OCI-LY3 (cell line): ENCODE results near the gene OR10AD1.

Experiments used
- H2AFZ ChIP-seq: fragments of 200-600, 300-600 bp; shearing (Covaris generic); 2 replicates; pipeline ENCODE4 v1.6.0; 2014; ENCODE audit warnings: antibody characterized with exemption, low read depth, low read length
- H3K27ac ChIP-seq: fragments of 200-600, 300-600 bp; sonication (generic); 2 replicates; pipeline ENCODE4 v1.5.1; 2014; ENCODE audit warnings: mild to moderate bottlenecking, low read length, moderate library complexity, mixed read lengths
- H3K27me3 ChIP-seq: fragments of 200-600, 300-600 bp; sonication (generic); 2 replicates; pipeline ENCODE4 v1.6.1; 2014; ENCODE audit warnings: low read depth, low read length, mixed read lengths
- H3K36me3 ChIP-seq: fragments of 200-600, 300-600 bp; sonication (generic); replicated peaks from 2 replicates; pipeline ENCODE3; 2014; ENCODE audit warnings: low read depth, low read length, mixed read lengths
- H3K4me1 ChIP-seq: fragments of 300-600, 200-600 bp; sonication (generic); 2 replicates; pipeline ENCODE4 v1.6.1; 2014; ENCODE audit warnings: low read length, mixed read lengths
- H3K4me2 ChIP-seq: fragments of 200-600, 300-600 bp; sonication (generic); 2 replicates; pipeline ENCODE4 v1.6.1; 2014; ENCODE audit warnings: low read length, mixed read lengths
- H3K4me3 ChIP-seq: fragments of 300-600, 200-600 bp; sonication (generic); 2 replicates; pipeline ENCODE4 v1.5.1; 2014; ENCODE audit warnings: antibody characterized with exemption, mild to moderate bottlenecking, low read length, moderate library complexity
- H3K79me2 ChIP-seq: fragments of 300-600, 200-600 bp; shearing (Covaris generic); 2 replicates; pipeline ENCODE4 v1.6.1; 2014; ENCODE audit warnings: mild to moderate bottlenecking, low read length, mixed read lengths
- H3K9ac ChIP-seq: fragments of 300-600, 200-600 bp; shearing (Covaris generic); 2 replicates; pipeline ENCODE4 v1.6.0; 2014; ENCODE audit warnings: mild to moderate bottlenecking, low read length, moderate library complexity
- H3K9me3 ChIP-seq: fragments of 200-600, 300-600 bp; shearing (Covaris generic); 2 replicates; pipeline ENCODE4 v1.6.1; 2014; ENCODE audit warnings: low read length, mixed read lengths; ENCODE audit not compliant: insufficient read depth
- H4K20me1 ChIP-seq: fragments of 200-600, 300-600 bp; sonication (generic); 2 replicates; pipeline ENCODE4 v1.6.1; 2016; ENCODE audit warnings: low read length, mixed read lengths; ENCODE audit not compliant: insufficient read depth
- EZH2phosphoT487 ChIP-seq: fragments of 200-600 bp; shearing (Covaris generic); IDR thresholded peaks from 2 replicates; pipeline ENCODE4 v1.6.1; 2018; ENCODE audit warnings: antibody characterized with exemption, mixed run types, low read depth
- TF ChIP-seq, protein P1 (sequence below): fragments of 200-600, 300-600 bp; sonication (generic); IDR thresholded peaks from 2 replicates; pipeline ENCODE4 v1.5.1; 2014; ENCODE audit warnings: antibody characterized with exemption, low read length, low read depth

OR10AD1 gene

DNA sequence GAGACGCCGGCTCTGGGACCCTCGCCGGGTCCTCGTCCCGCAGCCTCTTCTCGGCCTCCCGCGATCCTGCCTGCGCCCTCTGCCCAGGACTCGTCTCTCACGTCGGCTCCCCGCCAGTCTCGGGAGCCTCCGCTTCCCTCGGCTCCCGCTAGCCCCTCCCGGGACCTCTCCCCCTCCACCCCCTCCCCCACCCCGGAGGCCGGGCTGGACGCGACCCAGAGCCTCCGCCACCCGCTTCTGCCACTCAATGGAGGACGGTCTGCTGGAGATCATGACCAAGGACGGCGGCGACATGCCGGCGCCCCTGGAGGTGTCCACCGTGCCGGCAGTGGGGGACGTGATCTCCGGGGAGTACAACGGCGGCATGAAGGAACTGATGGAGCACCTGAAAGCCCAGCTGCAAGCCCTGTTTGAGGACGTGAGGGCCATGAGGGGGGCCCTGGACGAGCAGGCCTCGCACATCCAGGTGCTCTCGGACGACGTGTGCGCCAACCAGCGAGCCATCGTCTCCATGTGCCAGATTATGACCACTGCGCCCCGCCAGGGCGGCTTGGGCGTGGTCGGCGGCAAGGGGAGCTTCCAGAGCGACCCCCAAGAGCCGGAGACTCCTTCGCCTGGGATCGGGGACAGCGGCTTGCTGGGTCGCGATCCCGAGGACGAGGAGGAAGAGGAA, 19.1 kb downstream of the OR10AD1 start:
- Histone ChIP-seq H3K4me1 (peaks cover 22% of the 10 kb centered on the region), H3K27me3 (peaks cover 16% of the 10 kb centered on the region), H3K4me3 (peak overlapping the region; percentile 93), H3K36me3 (no peaks in the 10 kb centered on the region), H3K27ac (no peak overlapping the region), H4K20me1 (no peaks in the 10 kb centered on the region), H2AFZ (no peak overlapping the region), H3K9me3 (no peaks in the 10 kb centered on the region), H3K9ac (no peak overlapping the region), H3K4me2 (peak overlapping the region; percentile 87), H3K79me2 (no peaks in the 10 kb centered on the region)
- TF ChIP-seq, protein P1, sequence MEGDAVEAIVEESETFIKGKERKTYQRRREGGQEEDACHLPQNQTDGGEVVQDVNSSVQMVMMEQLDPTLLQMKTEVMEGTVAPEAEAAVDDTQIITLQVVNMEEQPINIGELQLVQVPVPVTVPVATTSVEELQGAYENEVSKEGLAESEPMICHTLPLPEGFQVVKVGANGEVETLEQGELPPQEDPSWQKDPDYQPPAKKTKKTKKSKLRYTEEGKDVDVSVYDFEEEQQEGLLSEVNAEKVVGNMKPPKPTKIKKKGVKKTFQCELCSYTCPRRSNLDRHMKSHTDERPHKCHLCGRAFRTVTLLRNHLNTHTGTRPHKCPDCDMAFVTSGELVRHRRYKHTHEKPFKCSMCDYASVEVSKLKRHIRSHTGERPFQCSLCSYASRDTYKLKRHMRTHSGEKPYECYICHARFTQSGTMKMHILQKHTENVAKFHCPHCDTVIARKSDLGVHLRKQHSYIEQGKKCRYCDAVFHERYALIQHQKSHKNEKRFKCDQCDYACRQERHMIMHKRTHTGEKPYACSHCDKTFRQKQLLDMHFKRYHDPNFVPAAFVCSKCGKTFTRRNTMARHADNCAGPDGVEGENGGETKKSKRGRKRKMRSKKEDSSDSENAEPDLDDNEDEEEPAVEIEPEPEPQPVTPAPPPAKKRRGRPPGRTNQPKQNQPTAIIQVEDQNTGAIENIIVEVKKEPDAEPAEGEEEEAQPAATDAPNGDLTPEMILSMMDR = no peak
- TF ChIP-seq EZH2phosphoT487 = no peak

DNA sequence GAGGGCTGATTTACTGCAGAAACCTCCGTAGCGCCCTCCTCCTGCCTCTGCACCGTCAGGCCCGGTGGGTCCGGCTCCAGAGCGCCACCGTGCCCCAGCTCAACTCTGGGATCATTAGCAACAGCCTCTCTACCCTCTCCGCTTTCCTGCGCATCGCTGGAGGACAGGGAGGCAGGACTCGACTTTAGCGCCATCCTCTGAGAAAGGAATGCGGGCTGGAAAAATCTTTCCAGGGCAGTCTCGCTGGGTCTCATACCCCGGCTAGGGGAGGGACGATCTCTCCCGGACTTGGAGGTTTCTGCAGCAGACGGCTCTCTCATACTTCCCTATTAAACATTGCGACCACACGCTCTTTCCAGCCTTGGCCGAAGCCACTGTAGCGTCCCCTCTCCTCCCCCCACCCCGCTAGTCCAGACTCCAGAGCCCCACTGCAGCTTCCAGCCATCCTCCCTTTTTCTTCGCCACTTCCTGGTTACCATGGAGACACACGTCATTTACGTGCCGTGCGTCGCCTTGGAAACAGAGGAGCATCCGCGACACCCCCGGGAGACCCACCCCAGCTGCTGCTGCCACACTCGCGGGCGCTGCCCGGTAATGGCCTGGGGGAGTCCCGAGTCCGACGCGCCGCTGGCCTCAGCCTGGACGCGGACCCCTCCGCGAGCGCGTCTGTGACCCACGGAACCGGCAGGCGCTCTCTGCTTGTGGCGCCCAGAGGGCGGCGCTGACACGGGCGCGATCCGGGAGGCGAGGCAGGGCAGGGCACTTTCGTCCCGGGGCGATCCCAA, 19.8 kb downstream of the OR10AD1 start, which contains the start of gene CCDC184:
Gene CCDC184 (plus strand): TSS at position 554 of the 785 bp plus-strand sequence. CDS start 479 bp downstream, outside the sequence.
- Histone ChIP-seq H3K27me3 (peaks cover 16% of the 10 kb centered on the region), H2AFZ (peak within 1 kb of the TSS; percentile 97), H3K27ac (no peak within 1 kb of the TSS)

DNA sequence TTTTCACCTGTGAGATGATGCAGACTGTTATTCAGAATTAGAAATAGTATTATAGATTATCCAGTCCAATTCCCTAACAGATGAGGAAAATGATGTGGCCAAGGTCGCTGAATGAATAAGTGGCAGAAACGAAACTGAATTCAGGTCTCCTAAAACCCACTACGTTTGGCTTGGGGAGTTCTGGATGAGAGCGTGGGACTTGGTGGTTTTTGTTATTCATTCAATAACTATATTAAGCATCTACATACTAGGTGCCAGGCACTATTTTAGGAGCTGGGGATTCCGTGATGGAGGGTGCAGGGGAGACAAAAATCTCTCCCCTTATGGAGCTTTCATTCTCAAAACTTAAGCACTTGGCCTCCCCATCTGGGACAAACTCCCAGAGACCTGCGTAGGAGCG, 20.5 kb downstream of the OR10AD1 start:
- Histone ChIP-seq H4K20me1 (no peaks in the 10 kb centered on the region), H3K9me3 (no peaks in the 10 kb centered on the region), H2AFZ (peak overlapping the region; percentile 97), H3K27ac (no peak overlapping the region), H3K36me3 (no peaks in the 10 kb centered on the region), H3K9ac (peak overlapping the region; percentile 35), H3K4me1 (peaks cover 22% of the 10 kb centered on the region), H3K4me3 (peak overlapping the region; percentile 93), H3K4me2 (peak overlapping the region; percentile 87), H3K79me2 (no peaks in the 10 kb centered on the region), H3K27me3 (peaks cover 20% of the 10 kb centered on the region)
- TF ChIP-seq EZH2phosphoT487 = no peak
- TF ChIP-seq, protein P1 = no peak

More for the DNA sequence above, 19.8 kb downstream of the OR10AD1 start, which contains the start of gene CCDC184:
- Histone ChIP-seq H3K4me2 (peak within 1 kb of the TSS; percentile 87), H4K20me1 (no peaks in the 10 kb centered on the region), H3K9ac (peak within 1 kb of the TSS; percentile 35), H3K9me3 (no peaks in the 10 kb centered on the region), H3K4me3 (peak within 1 kb of the TSS; percentile 93), H3K4me1 (peaks cover 22% of the 10 kb centered on the region), H3K36me3 (no peaks in the 10 kb centered on the region), H3K79me2 (no peaks in the 10 kb centered on the region)
- TF ChIP-seq EZH2phosphoT487 = no peak
- TF ChIP-seq, protein P1 = peak; percentile 57

DNA sequence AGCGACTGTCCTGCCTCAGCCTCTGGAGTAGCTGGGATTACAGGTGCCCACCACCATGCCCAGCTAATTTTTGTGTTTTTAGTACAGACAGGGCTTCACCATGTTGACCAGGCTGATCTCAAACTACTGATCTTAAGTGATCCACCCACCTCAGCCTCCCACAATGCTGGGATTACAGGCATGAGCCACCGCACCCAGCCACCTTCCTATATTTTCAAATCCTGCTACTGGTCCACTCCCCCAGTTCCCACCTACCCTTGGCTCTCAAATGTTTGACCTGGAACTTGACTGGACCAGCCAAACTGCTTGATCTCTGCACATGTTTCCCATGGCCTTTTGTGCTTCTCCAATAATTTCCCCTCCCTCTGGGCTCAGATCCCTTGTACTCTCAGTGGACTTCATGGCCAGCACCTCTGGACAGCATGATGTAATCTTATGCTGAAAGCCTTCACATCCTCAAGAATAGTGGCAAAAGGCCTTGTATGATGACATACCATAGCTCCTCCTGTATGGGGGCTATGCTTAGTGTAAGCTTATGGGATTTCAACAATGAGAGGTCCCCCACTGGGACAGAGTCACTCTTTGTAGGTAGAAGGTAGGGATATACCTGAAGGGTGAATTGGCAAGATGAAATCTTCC, 22.1 kb downstream of the OR10AD1 start:
- Histone ChIP-seq H3K9ac (no peak overlapping the region), H3K4me2 (no peak overlapping the region), H4K20me1 (no peaks in the 10 kb centered on the region), H3K4me3 (no peak overlapping the region), H3K9me3 (no peaks in the 10 kb centered on the region), H3K4me1 (peaks cover 19% of the 10 kb centered on the region), H3K36me3 (no peaks in the 10 kb centered on the region), H2AFZ (no peak overlapping the region), H3K79me2 (no peaks in the 10 kb centered on the region), H3K27ac (no peak overlapping the region), H3K27me3 (peaks cover 28% of the 10 kb centered on the region)
- TF ChIP-seq, protein P1 = no peak
- no peak for TF ChIP-seq EZH2phosphoT487
